ENCODE measurements around the gene GALNT4.

GRCh38 chr12:89556976-89557375, 32.4 kb upstream of the GALNT4 start:
- no peak for TF ChIP-seq CTCF (IDR thresholded peaks at IDR 0.05)
- no peak for TF ChIP-seq EZH2 (IDR thresholded peaks at IDR 0.05)
